HepG2 (cell line): ENCODE data around the gene EXO1. TPM values are rescaled to one million over a fixed set of nuclear protein-coding genes. Genes with fewer than 3 reads are reported as not detected.

Experiments used
- ATAC-seq: fragments of 200-7000 bp; cut with Tn5 transposase; 3 replicates; pipeline ENCODE4 v1.9.1; 2020; ENCODE audit warnings: mild to moderate bottlenecking, moderate library complexity
- BruUV-seq: library from RNA; stranded (reverse); fragments of 400-500 nt; replicated peaks from 2 replicates; lab custom pipeline; 2021; lab: Mats Ljungman, UMichigan
- CTCF ChIA-PET: fragments of 300-600 bp; formaldehyde crosslinking; extraction: SDS; loops from one replicate; lab custom pipeline; 2021; ENCODE audit warnings: low total read pairs, inconsistent platforms, low intra/inter-chr PET ratio; lab: Yijun Ruan, JAX
- POLR2A ChIA-PET: fragments of 350-600 bp; sonication (Branson Sonifier 250); formaldehyde crosslinking; loops from one replicate; lab custom pipeline; 2020; ENCODE audit warnings: antibody characterized with exemption, inconsistent platforms; lab: Yijun Ruan, JAX
- DNase-seq: peaks from one replicate; pipeline ENCODE4 v3.0.0-alpha.2; 2015; ENCODE audit warnings: low spot score
- FAIRE-seq: peaks from 3 replicates; lab custom pipeline; 2011; peaks lifted over from hg19 to GRCh38; lab: Jason Lieb, UNC
- H2AFZ ChIP-seq: one replicate; pipeline ENCODE4 v1.6.1; 2011; ENCODE audit warnings: low read length, inconsistent platforms
- H3K27ac ChIP-seq: fragments of 300-600 bp; 3 replicates; pipeline ENCODE4 v1.8.0; 2011; ENCODE audit warnings: mixed run types, mild to moderate bottlenecking, mixed read lengths, low read length, inconsistent platforms; ENCODE audit not compliant: insufficient read depth; ENCODE audit errors: extremely low read length
- H3K27me3 ChIP-seq, 2 experiments: fragments of 200-600 bp in 1 of 2; 2 replicates in 1 of 2; 3 replicates in 1 of 2; pipeline versions ENCODE4 v1.6.0 to v1.8.0; 2011; ENCODE audit warnings: low read length in 2 of 2, mild to moderate bottlenecking in 2 of 2, moderate library complexity in 2 of 2, inconsistent platforms in 1 of 2; ENCODE audit not compliant: insufficient read depth in 2 of 2, control insufficient read depth in 1 of 2
- H3K36me3 ChIP-seq, 2 experiments: fragments of 200-600 bp in 1 of 2; replicated peaks in 1 of 2; 2 replicates in 1 of 2; 3 replicates in 1 of 2; pipeline versions ENCODE4 v1.5.1 to v1.8.0; 2011; ENCODE audit warnings: low read length in 2 of 2, inconsistent platforms in 1 of 2; ENCODE audit not compliant: insufficient read depth in 2 of 2, control insufficient read depth in 1 of 2
- H3K4me1 ChIP-seq: 2 replicates; pipeline ENCODE4 v1.5.1; 2012; ENCODE audit warnings: low read length, inconsistent platforms; ENCODE audit not compliant: insufficient read depth
- H3K4me2 ChIP-seq: 2 replicates; pipeline ENCODE4 v1.6.0; 2011; ENCODE audit warnings: low read depth, low read length, inconsistent platforms
- H3K4me3 ChIP-seq, 3 experiments: fragments of 200-600 bp in 1 of 3; sonication (generic), shearing (Covaris generic) in 1 of 3; replicated peaks in 1 of 3; 2 replicates each; pipeline ENCODE4 v1.5.1; 2011 to 2016; ENCODE audit warnings: low read length in 3 of 3, inconsistent platforms in 2 of 3, low read depth in 2 of 3, mild to moderate bottlenecking in 2 of 3, control low read depth in 1 of 3, mixed read lengths in 1 of 3; ENCODE audit not compliant: insufficient read depth in 1 of 3
- H3K79me2 ChIP-seq: one replicate; pipeline ENCODE4 v1.6.1; 2011; ENCODE audit warnings: low read length, inconsistent platforms; ENCODE audit not compliant: insufficient read depth
- H3K9ac ChIP-seq: 2 replicates; pipeline ENCODE4 v1.6.0; 2011; ENCODE audit warnings: mild to moderate bottlenecking, low read depth, low read length, inconsistent platforms; ENCODE audit not compliant: insufficient read depth
- H3K9me3 ChIP-seq: 2 replicates; pipeline ENCODE4 v1.5.1; 2012; ENCODE audit warnings: mild to moderate bottlenecking, low read length
- H4K20me1 ChIP-seq: 2 replicates; pipeline ENCODE4 v1.6.0; 2011; ENCODE audit warnings: inconsistent platforms, mild to moderate bottlenecking, low read length, moderate library complexity; ENCODE audit not compliant: insufficient read depth
- MED8 ChIP-seq: sonication (generic); formaldehyde crosslinking; IDR thresholded peaks from 2 replicates; pipeline ENCODE4 v1.8.1; 2023; ENCODE audit warnings: mild to moderate bottlenecking, missing genetic modification reagents; ENCODE audit not compliant: insufficient replicate concordance
- NFE2 ChIP-seq: sonication (generic); formaldehyde crosslinking; IDR thresholded peaks from 2 replicates; pipeline ENCODE4 v1.4.0; 2020; ENCODE audit warnings: missing genetic modification reagents
- POLR2AphosphoS5 ChIP-seq: IDR thresholded peaks from 2 replicates; pipeline ENCODE4 v1.6.1; 2012; ENCODE audit warnings: low read depth, low read length
- RBAK ChIP-seq: sonication (generic); formaldehyde crosslinking; IDR thresholded peaks from 2 replicates; pipeline ENCODE4 v1.5.1; 2020; ENCODE audit warnings: mild to moderate bottlenecking, missing genetic modification reagents
- SMYD3 ChIP-seq: sonication (generic); formaldehyde crosslinking; IDR thresholded peaks from 2 replicates; pipeline ENCODE4 v1.8.1; 2023; ENCODE audit warnings: mild to moderate bottlenecking, missing genetic modification reagents
- SP2 ChIP-seq: sonication (generic); formaldehyde crosslinking; IDR thresholded peaks from 2 replicates; pipeline ENCODE4 v1.5.1; 2020; ENCODE audit warnings: mild to moderate bottlenecking, missing genetic modification reagents
- TARDBP ChIP-seq: sonication (generic); formaldehyde crosslinking; IDR thresholded peaks from 2 replicates; pipeline ENCODE4 v1.8.0; 2022; ENCODE audit warnings: mild to moderate bottlenecking, missing genetic modification reagents
- ZNF234 ChIP-seq: sonication (generic); formaldehyde crosslinking; conservative IDR thresholded peaks from 2 replicates; pipeline ENCODE4 v1.5.1; 2020; ENCODE audit warnings: mild to moderate bottlenecking, missing genetic modification reagents
- ZNF33A ChIP-seq: sonication (generic); formaldehyde crosslinking; IDR thresholded peaks from 2 replicates; pipeline ENCODE4 v1.5.1; 2020; ENCODE audit warnings: missing genetic modification reagents, mild to moderate bottlenecking, moderate library complexity, borderline replicate concordance
- ZNF609 ChIP-seq: sonication (generic); formaldehyde crosslinking; IDR thresholded peaks from 2 replicates; pipeline ENCODE4 v1.4.0; 2020; ENCODE audit warnings: mild to moderate bottlenecking, missing genetic modification reagents, borderline replicate concordance
- ZNF687 ChIP-seq: sonication (generic); formaldehyde crosslinking; IDR thresholded peaks from 2 replicates; pipeline ENCODE4 v1.5.1; 2020; ENCODE audit warnings: mild to moderate bottlenecking, missing genetic modification reagents, moderate library complexity
- WGBS: methylation state at CpG from one replicate; pipeline ENCODE4 v1.1.6; 2017; ENCODE audit warnings: low lambda C conversion rate; 5-methylcytosine and 5-hydroxymethylcytosine counted together
- in situ Hi-C: cut with HindIII; loops from 2 replicates; pipeline ENCODE4 v1.10.0; 2017; ENCODE audit warnings: low pct_unique_long_range_greater_than_20kb; ENCODE audit not compliant: extremely low pct_ligation_motif_present
- intact Hi-C: fragments of 100-400 bp; cut with micrococcal nuclease; formaldehyde crosslinking; loops from one replicate; pipeline ENCODE4 v1.10.0; 2022; ENCODE audit not compliant: unreplicated experiment
- polyA plus RNA-seq, 8 experiments: library from polyadenylated mRNA; depleted of rRNA in 3 of 8; stranded (reverse) in 7 of 8; unstranded in 1 of 8; fragments of >200 nt; fragmentation: Illumina TruSeq in 4 of 8; extraction: Trizol in 4 of 8; gene quantifications; 2 replicates each; pipeline versions ENCODE4 v1.2.1 to v1.2.3, GENCODE V29; 2011 to 2016; ENCODE audit warnings: low read depth in 4 of 8, missing spikeins in 1 of 8, mixed read lengths in 1 of 8; ENCODE audit not compliant: insufficient read depth in 1 of 8
- total RNA-seq, 5 experiments: library from RNA; depleted of rRNA; stranded (reverse); fragments of >200 nt; fragmentation: Illumina TruSeq; extraction: Trizol; gene quantifications; 2 replicates each; pipeline ENCODE4 v1.2.3, GENCODE V29; 2016; ENCODE audit warnings: low read depth in 1 of 5
- TF ChIP-seq, protein P1 (sequence below): sonication (generic); formaldehyde crosslinking; IDR thresholded peaks from 2 replicates; pipeline ENCODE4 v1.8.0; 2022; ENCODE audit warnings: mild to moderate bottlenecking, missing genetic modification reagents, borderline replicate concordance

Gene EXO1
- total and polyA plus RNA-seq, 2 of the 13 experiments (the other 11 are each of a cell fraction or from before 2014, with no cell fraction given) = 3.2 to 26.1 TPM

DNA sequence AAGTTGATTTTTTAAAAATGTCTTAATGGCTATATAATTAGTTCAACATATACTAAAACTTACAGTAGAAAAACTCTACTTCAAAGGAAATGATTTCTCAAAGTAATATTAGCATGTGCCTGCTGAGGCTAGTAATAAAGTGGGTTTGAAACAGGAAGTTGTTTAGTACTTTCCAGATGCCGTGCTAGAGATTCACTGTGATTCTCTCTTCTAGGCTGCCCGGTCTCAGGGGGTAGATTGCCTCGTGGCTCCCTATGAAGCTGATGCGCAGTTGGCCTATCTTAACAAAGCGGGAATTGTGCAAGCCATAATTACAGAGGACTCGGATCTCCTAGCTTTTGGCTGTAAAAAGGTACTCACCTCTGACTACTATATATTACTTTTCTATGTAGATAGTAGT lies 9.1 kb downstream of the EXO1 start (continued):
- no peak for TF ChIP-seq ZNF609
- TF ChIP-seq ZNF234 (CRISPR knock-in tag) = no peak
- TF ChIP-seq, all 625 proteins: peak for 0

DNA sequence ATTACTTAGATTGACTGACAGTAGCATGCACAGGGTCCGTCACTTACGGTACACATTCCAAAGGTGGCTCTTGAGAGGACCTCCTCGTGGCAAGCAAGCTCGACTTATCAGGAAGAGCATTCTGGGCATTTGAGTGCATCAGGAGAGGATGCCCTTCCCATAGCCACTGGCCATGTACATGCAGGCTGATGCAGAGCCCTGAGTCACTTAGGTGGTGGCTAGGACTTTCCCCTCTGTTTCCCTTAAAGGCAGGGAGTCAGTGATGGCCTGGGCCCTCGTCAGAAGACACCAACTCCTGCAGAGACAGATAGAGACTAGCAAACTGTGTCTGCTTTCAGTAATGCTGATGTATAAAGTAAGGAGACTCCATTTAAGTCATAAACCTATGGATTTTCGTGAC lies 12.9 kb downstream of the EXO1 start:
- Histone ChIP-seq H4K20me1 (no peaks in the 10 kb centered on the region), H3K9ac (no peak overlapping the region), H3K79me2 (no peaks in the 10 kb centered on the region), H3K4me2 (no peak overlapping the region), H3K27ac (no peak overlapping the region), H3K4me1 (no peaks in the 10 kb centered on the region), H3K36me3 (peaks cover 3 to 23% of the 10 kb centered on the region in 2 experiments; a peak in 4 of 5 replicates), H3K4me3 (no peak overlapping the region), H2AFZ (no peak overlapping the region), H3K27me3 (no peaks in the 10 kb centered on the region), H3K9me3 (no peaks in the 10 kb centered on the region)
- DNase-seq (no peak), ATAC-seq (no peak), FAIRE-seq (no peak)
- 84% methylated on average over 6 of the region's 6 CpGs for WGBS
- in situ Hi-C loops = no loop called here
- ChIA-PET CTCF (no interaction called here), POLR2A (no interaction called here)
- intact Hi-C loops = no loop called here
- no TSS peak for BruUV-seq
- TF ChIP-seq MED8 (no peak), SP2 (no peak), ZNF687 (CRISPR knock-in tag) (no peak), TARDBP (CRISPR knock-in tag) (no peak), RBAK (no peak), SMYD3 (CRISPR knock-in tag) (no peak), ZNF33A (CRISPR knock-in tag) (no peak), NFE2 (CRISPR knock-in tag) (no peak), POLR2AphosphoS5 (no peak)
- TF ChIP-seq, protein P1, sequence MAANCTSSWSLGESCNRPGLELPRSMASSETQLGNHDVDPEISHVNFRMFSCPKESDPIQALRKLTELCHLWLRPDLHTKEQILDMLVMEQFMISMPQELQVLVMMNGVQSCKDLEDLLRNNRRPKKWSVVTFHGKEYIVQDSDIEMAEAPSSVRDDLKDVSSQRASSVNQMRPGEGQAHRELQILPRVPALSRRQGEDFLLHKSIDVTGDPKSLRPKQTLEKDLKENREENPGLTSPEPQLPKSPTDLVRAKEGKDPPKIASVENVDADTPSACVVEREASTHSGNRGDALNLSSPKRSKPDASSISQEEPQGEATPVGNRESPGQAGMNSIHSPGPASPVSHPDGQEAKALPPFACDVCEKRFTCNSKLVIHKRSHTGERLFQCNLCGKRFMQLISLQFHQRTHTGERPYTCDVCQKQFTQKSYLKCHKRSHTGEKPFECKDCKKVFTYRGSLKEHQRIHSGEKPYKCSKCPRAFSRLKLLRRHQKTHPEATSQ = no peak
